GM18951 (cell line): Measurements from ENCODE around the gene FOXB2.

Source experiments
- POLR2A ChIP-seq: IDR thresholded peaks from 4 replicates; pipeline ENCODE4 v1.6.1; 2011; ENCODE audit warnings: mild to moderate bottlenecking; ENCODE audit not compliant: insufficient read length, insufficient read depth; ENCODE audit errors: extremely low read depth
- in situ Hi-C: fragments of 300-500 bp; cut with MboI; formaldehyde crosslinking; loops from one replicate; pipeline ENCODE4 v1.12.0; 2022; ENCODE audit warnings: low sequenced_read_pairs, mixed read lengths, inconsistent platforms; ENCODE audit not compliant: unreplicated experiment

The FOXB2 gene

DNA sequence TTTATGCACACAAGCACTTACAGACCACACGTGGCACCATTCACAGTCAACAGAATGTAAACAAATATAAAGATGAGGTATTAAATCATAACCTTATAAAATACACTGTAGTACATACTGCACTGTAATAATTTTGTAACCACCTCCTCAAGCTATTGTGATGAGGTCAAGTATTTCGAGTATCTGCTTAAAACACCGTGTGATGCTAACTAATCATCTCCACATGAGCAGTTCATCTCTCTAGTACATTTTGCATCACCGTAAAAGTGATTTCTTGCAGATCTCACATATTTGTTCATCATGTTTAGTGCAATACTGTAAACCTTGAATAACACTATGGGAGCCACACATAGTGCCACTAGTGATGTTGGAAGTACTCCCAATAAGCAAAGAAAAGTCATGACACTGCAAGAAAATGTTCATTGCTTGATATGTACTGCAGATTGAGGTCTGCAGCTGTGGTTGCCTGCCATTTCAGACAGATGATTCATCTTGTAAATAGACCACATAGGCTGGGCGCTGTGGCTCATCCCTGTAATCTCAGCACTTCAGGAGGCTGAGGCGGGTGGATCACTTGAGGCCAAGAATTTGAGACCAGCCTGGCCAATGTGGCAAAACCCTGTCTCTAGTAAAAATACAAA is 44.3 kb downstream of the FOXB2 start:
- no peak for TF ChIP-seq POLR2A
- in situ Hi-C loops = no loop called here

DNA sequence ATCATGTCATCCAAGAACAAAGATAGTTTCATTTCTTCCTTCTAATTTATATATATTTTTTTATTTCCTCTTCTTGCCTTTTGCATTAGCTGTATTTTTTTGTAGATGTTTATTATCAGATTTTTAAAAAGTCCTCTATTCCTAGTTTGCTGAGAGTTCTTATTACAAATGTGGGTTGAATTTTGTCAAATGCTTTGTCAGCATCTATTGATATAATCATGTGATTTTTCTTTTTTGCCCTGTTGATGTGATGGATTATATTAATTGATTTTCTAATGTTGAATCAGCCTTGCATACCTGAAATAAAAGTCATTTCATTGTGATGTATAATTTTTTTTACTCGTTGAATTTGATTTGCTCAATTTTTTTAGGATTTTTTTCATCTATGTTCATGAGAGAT is 46.9 kb downstream of the FOXB2 start:
- no peak for TF ChIP-seq POLR2A
- in situ Hi-C loops = no loop called here
